Measurements from ENCODE around the gene NDUFAF5. TPM values are rescaled to one million over a fixed set of nuclear protein-coding genes. Genes with fewer than 3 reads are reported as not detected.

Gene NDUFAF5
- total RNA-seq, 2 donors from 2014 or later = 25.2 to 29.9 TPM

- no peaks in the 10 kb centered on the region for H3K9me3 ChIP-seq
- peaks cover 0 to 8% of the 10 kb centered on the region in 2 donors for H3K4me1 ChIP-seq
- no peak overlapping the region for H3K4me3 ChIP-seq
- no peak for TF ChIP-seq CTCF (IDR thresholded peaks at IDR 0.05)
- no peaks in the 10 kb centered on the region for H3K27me3 ChIP-seq
- H3K27ac ChIP-seq = no peak overlapping the region
- DNase-seq (ENCODE audit: low spot score) = no peak
- H3K36me3 ChIP-seq = no peaks in the 10 kb centered on the region
Measured at GRCh38 chr20:13857961-13858360, 73.1 kb downstream of the NDUFAF5 start.

- Histone ChIP-seq H3K9me3 (no peaks in the 10 kb centered on the region), H3K27ac (no peak overlapping the region), H3K36me3 (no peaks in the 10 kb centered on the region), H3K4me1 (peaks cover 0 to 8% of the 10 kb centered on the region in 2 donors), H3K4me3 (no peak overlapping the region), H3K27me3 (no peaks in the 10 kb centered on the region)
- no peak for TF ChIP-seq CTCF (IDR thresholded peaks at IDR 0.05)
- DNase-seq (ENCODE audit: low spot score) = no peak
Measured at GRCh38 chr20:13858439-13858838, 73.6 kb downstream of the NDUFAF5 start.

- H3K4me3 ChIP-seq = no peak overlapping the region
- H3K27me3 ChIP-seq = no peaks in the 10 kb centered on the region
- H3K27ac ChIP-seq = no peak overlapping the region
- DNase-seq (ENCODE audit: low spot score) = no peak
- H3K4me1 ChIP-seq = peaks cover 0 to 8% of the 10 kb centered on the region in 2 donors
- no peaks in the 10 kb centered on the region for H3K36me3 ChIP-seq
- TF ChIP-seq CTCF (IDR thresholded peaks at IDR 0.05) = no peak
- no peaks in the 10 kb centered on the region for H3K9me3 ChIP-seq
Measured at GRCh38 chr20:13858871-13859270, 74.0 kb downstream of the NDUFAF5 start.

GRCh38 chr20:13862245-13862644 lies 77.4 kb downstream of the NDUFAF5 start:
- Histone ChIP-seq H3K9me3 (no peaks in the 10 kb centered on the region), H3K36me3 (no peaks in the 10 kb centered on the region), H3K4me1 (peaks cover 0 to 17% of the 10 kb centered on the region in 2 donors), H3K27me3 (no peaks in the 10 kb centered on the region), H3K4me3 (no peak overlapping the region), H3K27ac (no peak overlapping the region)
- TF ChIP-seq CTCF (IDR thresholded peaks at IDR 0.05) = no peak
- DNase-seq (ENCODE audit: low spot score) = no peak

GRCh38 chr20:13863244-13863643 lies 78.4 kb downstream of the NDUFAF5 start:
- DNase-seq (ENCODE audit: low spot score) = no peak

More at GRCh38 chr20:13863244-13863643, 78.4 kb downstream of the NDUFAF5 start:
- no peak for TF ChIP-seq CTCF (IDR thresholded peaks at IDR 0.05)
- Histone ChIP-seq H3K27me3 (no peaks in the 10 kb centered on the region), H3K27ac (no peak overlapping the region), H3K9me3 (no peaks in the 10 kb centered on the region), H3K4me3 (no peak overlapping the region), H3K4me1 (peaks cover 0 to 13% of the 10 kb centered on the region in 2 donors), H3K36me3 (no peaks in the 10 kb centered on the region)
